Small intestine (tissue), 7 donors: ENCODE results near the gene SMYD3. TPM values are rescaled to one million over a fixed set of nuclear protein-coding genes. Genes with fewer than 3 reads are reported as not detected.

Experiments used
- DNase-seq, 2 donors: peaks; one replicate each; pipeline versions ENCODE4 v3.0.0 to v3.0.0-alpha.2; 2013
- FAIRE-seq: peaks from 2 replicates; lab custom pipeline; 2012; peaks lifted over from hg19 to GRCh38; lab: Jason Lieb, UNC
- H3K27ac ChIP-seq, 3 donors: one replicate each; pipeline ENCODE4 v1.5.1; 2013; ENCODE audit warnings: low read length in 2 of 3, mild to moderate bottlenecking in 2 of 3, control low read depth in 1 of 3, inconsistent platforms in 1 of 3, low read depth in 1 of 3, moderate library complexity in 1 of 3
- H3K27me3 ChIP-seq, 3 donors: one replicate each; pipeline ENCODE4 v1.6.1; 2013; ENCODE audit warnings: low read length in 3 of 3, inconsistent platforms in 1 of 3; ENCODE audit not compliant: control insufficient read depth in 3 of 3, insufficient read depth in 3 of 3
- H3K36me3 ChIP-seq, 3 donors: one replicate each; pipeline ENCODE4 v1.6.1; 2013; ENCODE audit warnings: low read length in 3 of 3, inconsistent platforms in 1 of 3, low read depth in 1 of 3, mild to moderate bottlenecking in 1 of 3, moderate library complexity in 1 of 3; ENCODE audit not compliant: control insufficient read depth in 3 of 3, insufficient read depth in 2 of 3
- H3K4me1 ChIP-seq, 3 donors: one replicate each; pipeline ENCODE4 v1.6.1; 2013; ENCODE audit warnings: low read length in 2 of 3, inconsistent platforms in 1 of 3, low read depth in 1 of 3, mild to moderate bottlenecking in 1 of 3, moderate library complexity in 1 of 3; ENCODE audit not compliant: control insufficient read depth in 3 of 3, insufficient read depth in 2 of 3
- H3K4me3 ChIP-seq, 3 donors: one replicate each; pipeline ENCODE4 v1.5.1; 2013; ENCODE audit warnings: low read length in 3 of 3, control low read depth in 1 of 3, inconsistent platforms in 1 of 3, low read depth in 1 of 3, mild to moderate bottlenecking in 1 of 3, moderate library complexity in 1 of 3
- H3K9me3 ChIP-seq, 2 donors: one replicate each; pipeline ENCODE4 v1.6.1; 2013; ENCODE audit warnings: low read depth in 1 of 2, low read length in 1 of 2; ENCODE audit not compliant: control insufficient read depth in 2 of 2, insufficient read depth in 1 of 2
- WGBS, 3 donors: extraction: QIAGEN DNeasy Blood & Tissue Kit; methylation state at CpG; one replicate each; pipeline ENCODE4 v1.1.7; 2013; 5-methylcytosine and 5-hydroxymethylcytosine counted together
- polyA plus RNA-seq, 4 donors: library from polyadenylated mRNA; stranded (reverse) in 3 of 4; unstranded in 1 of 4; fragments of 200-250 nt in 3 of 4; fragments of 120-200 nt in 1 of 4; gene quantifications; one replicate each; pipeline versions ENCODE4 v1.2.1 to v1.2.3, GENCODE V29; 2013
- donor health status: healthy with polysubstance abuse.
- donor health status: control.
- donor health status: control.
- donor health status: Bipolar disorder and iron deficiency.
- donor health status: healthy.

SMYD3 gene
- polyA plus RNA-seq, 4 donors = 5.4 to 10.1 (median 8.5) TPM

- DNase-seq = peak in 1 of 2 donors; percentile 5
- Histone ChIP-seq H3K4me1 (peaks cover 0 to 2% (median 0%) of the 10 kb centered on the region in 3 donors), H3K36me3 (no peaks in the 10 kb centered on the region), H3K4me3 (no peak overlapping the region), H3K9me3 (peaks cover 0 to 17% of the 10 kb centered on the region in 2 donors), H3K27ac (no peak overlapping the region), H3K27me3 (no peaks in the 10 kb centered on the region)
- FAIRE-seq = no peak
- 70 to 84% (median 83%) methylated on average over 6 of the region's 6 CpGs for WGBS, 3 donors
These were observed 355.2 kb downstream of the SMYD3 start for GRCh38 chr1:246151796-246152434.

DNA sequence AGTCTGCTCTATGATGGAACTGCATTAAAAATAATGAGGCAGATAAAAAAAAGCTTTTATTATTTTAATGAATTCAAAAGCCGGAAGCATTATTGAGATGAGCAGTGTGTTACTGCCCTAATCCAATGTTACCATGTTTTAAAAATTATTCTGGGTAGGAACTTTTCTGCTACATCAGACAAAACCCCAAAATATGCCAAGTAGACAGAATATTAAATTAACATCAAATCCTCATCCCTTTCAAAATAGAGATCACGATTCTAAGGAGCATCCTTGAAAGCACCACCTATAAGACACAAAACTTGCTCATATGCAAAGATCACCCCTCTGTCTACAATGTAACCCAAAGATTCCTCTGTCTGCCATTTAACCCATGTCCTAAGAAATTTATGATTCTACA, 357.5 kb downstream of the SMYD3 start:
- FAIRE-seq = no peak
- H3K4me3 ChIP-seq = no peak overlapping the region
- no peaks in the 10 kb centered on the region for H3K36me3 ChIP-seq
- WGBS, 3 donors = 90 to 98% (median 97%) methylated on average over 2 of the region's 2 CpGs
- H3K27me3 ChIP-seq = no peaks in the 10 kb centered on the region
- no peak overlapping the region for H3K27ac ChIP-seq
- DNase-seq = no peak
- peaks cover 0 to 2% (median 0%) of the 10 kb centered on the region in 3 donors for H3K4me1 ChIP-seq
- peaks cover 0 to 17% of the 10 kb centered on the region in 2 donors for H3K9me3 ChIP-seq

DNA sequence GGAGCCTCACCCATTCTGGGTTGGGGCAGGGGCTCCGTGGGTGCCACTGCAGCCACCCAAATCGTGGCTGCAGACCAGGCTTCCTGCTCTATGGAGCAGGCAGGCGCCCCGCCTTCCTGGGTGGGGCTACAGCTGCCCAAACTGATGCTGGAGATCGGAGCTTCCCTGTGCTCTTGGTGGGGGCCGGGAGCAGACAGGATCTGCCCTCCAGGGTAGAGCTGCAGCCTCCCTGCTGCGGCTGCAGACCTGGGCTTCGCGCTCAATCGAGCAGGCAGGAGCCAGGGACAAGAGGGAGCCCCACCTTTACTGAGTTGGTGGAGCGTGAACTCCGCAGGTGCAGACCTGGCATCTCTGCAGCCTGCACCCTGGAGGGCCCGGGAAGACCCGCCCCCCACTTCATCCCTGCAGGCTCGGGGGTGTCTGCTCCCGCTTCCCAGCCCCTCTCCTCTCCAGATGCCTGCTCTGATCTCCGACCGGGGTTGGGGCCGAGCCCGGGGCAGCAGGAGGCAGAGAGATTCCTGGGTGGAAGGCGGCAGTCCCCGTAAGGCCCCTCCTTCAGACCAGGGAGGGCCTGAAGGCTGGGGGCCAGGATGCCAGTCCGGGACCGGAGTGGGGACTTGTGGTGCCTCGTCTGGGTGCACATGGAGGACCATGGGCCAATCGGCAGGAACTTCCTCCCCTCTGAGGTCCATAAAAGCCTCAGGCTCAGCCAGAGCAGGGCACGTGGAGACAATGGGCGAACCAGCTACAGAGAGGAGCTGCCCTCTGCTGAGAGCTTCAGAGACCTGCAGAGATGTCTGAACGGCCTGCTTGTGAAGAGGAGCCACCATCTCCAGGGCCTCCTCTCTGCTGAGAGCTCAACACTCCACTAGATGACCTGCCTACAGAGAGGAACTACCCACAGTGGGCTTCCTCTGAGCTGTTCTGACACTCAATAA, 359.3 kb downstream of the SMYD3 start:
- H3K27ac ChIP-seq = no peak overlapping the region
- FAIRE-seq (no peak), DNase-seq (no peak)
- H3K4me3 ChIP-seq = no peak overlapping the region
- WGBS, 3 donors = 94 to 96% (median 94%) methylated on average over 22 to 29 of the region's 29 CpGs
- H3K9me3 ChIP-seq = peaks cover 0 to 17% of the 10 kb centered on the region in 2 donors
- no peaks in the 10 kb centered on the region for H3K36me3 ChIP-seq
- H3K27me3 ChIP-seq = no peaks in the 10 kb centered on the region
- no peaks in the 10 kb centered on the region for H3K4me1 ChIP-seq

DNA sequence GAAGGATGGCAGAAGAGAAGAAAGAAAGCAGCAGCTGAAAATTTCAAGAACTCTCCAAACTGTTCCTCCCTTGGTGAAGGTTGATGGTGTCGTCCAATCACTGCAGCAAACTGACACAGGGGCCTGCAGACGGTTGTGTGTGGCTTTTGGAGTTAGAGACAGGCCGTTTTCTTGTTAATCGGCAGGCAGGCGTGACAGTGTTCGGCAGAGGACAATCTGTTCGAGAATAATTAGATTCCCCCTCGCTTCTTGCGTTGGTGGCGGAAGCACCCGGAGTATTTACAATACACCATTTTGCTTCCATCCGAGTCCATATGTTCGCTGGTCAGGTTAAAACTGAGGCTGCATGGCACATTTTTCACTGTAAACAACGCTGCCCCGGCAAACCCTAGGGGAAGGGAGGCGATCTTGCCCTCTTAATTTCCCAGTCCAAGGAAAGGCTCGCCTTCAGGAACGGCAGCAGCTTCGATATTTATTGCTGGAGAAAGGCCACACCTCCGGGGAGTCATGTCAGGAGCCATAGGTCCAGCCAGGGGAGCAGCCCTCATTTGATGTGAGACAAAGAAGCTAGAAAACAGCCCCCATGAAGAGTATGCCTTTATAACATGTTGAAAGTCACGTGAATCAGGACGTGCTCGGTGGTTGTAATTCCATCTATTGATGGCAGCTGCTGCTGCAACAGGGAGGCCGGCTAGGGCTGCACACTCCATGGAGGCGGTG, 360.1 kb downstream of the SMYD3 start:
- DNase-seq (no peak), FAIRE-seq (no peak)
- WGBS, 3 donors = 95 to 98% (median 97%) methylated on average over 25 of the region's 25 CpGs
- no peaks in the 10 kb centered on the region for H3K4me1 ChIP-seq
- no peak overlapping the region for H3K27ac ChIP-seq
- H3K36me3 ChIP-seq = no peaks in the 10 kb centered on the region
- peaks cover 0 to 17% of the 10 kb centered on the region in 2 donors for H3K9me3 ChIP-seq
- no peak overlapping the region for H3K4me3 ChIP-seq
- no peaks in the 10 kb centered on the region for H3K27me3 ChIP-seq

- Histone ChIP-seq H3K9me3 (peaks cover 0 to 17% of the 10 kb centered on the region in 2 donors), H3K27ac (no peak overlapping the region), H3K4me1 (no peaks in the 10 kb centered on the region), H3K4me3 (no peak overlapping the region), H3K27me3 (no peaks in the 10 kb centered on the region), H3K36me3 (no peaks in the 10 kb centered on the region)
- FAIRE-seq (no peak), DNase-seq (no peak)
- WGBS, 3 donors = 91 to 97% (median 93%) methylated on average over 4 of the region's 4 CpGs
These were observed 361.2 kb downstream of the SMYD3 start for GRCh38 chr1:246145900-246146299.

DNA sequence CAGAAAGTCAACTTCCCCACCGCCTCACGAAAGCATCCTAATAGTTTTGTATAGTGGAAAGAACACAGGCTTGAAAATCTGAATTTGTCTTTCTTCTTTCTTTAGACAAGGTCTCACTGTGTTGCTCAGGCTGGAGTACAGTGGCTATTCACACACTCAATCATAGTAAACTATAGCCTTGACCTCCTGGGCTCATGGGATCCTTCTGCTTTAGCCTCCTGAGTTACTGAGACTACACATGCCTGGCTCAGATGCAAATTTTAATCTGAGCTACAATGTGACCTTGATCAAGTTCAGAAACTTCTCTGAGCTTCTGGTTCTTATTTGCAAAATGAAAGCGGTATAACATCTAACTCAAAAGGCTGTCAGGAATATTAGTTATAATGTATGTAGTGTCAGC, 362.1 kb downstream of the SMYD3 start:
- Histone ChIP-seq H3K4me3 (no peak overlapping the region), H3K9me3 (peaks cover 0 to 17% of the 10 kb centered on the region in 2 donors), H3K27me3 (no peaks in the 10 kb centered on the region), H3K36me3 (no peaks in the 10 kb centered on the region), H3K4me1 (no peaks in the 10 kb centered on the region), H3K27ac (no peak overlapping the region)
- FAIRE-seq (no peak), DNase-seq (no peak)
- WGBS, 3 donors = 98 to 100% (median 99%) methylated on average over 3 of the region's 3 CpGs

GRCh38 chr1:246142320-246142893, 364.7 kb downstream of the SMYD3 start:
- 85 to 88% (median 86%) methylated on average over 10 of the region's 10 CpGs for WGBS, 3 donors

GRCh38 chr1:246141306-246141705, 365.8 kb downstream of the SMYD3 start:
- no peak for FAIRE-seq
- no peaks in the 10 kb centered on the region for H3K36me3 ChIP-seq
- WGBS, 3 donors = 86 to 93% (median 90%) methylated on average over 4 of the region's 4 CpGs

More at GRCh38 chr1:246142320-246142893, 364.7 kb downstream of the SMYD3 start:
- Histone ChIP-seq H3K4me1 (no peaks in the 10 kb centered on the region), H3K4me3 (no peak overlapping the region), H3K27me3 (no peaks in the 10 kb centered on the region), H3K9me3 (peaks cover 0 to 4% of the 10 kb centered on the region in 2 donors), H3K36me3 (no peaks in the 10 kb centered on the region), H3K27ac (peak overlapping the region in 1 of 3 donors; percentile 30)
- no peak for DNase-seq
- no peak for FAIRE-seq

More at GRCh38 chr1:246141306-246141705, 365.8 kb downstream of the SMYD3 start:
- Histone ChIP-seq H3K4me3 (no peak overlapping the region), H3K4me1 (no peaks in the 10 kb centered on the region), H3K9me3 (no peaks in the 10 kb centered on the region), H3K27ac (no peak overlapping the region), H3K27me3 (no peaks in the 10 kb centered on the region)
- DNase-seq = no peak
